A549 (cell line): ENCODE data around the gene BCL7B. TPM values are rescaled to one million over a fixed set of nuclear protein-coding genes. Genes with fewer than 3 reads are reported as not detected.
A peak's percentile ranks its signal among the peaks of the same experiment; 100 is the strongest.
"Not testable (repeated sequence)": the region's sequence is repeated elsewhere in the genome, so short reads cannot be mapped to it uniquely, and the experiment has no call there.

Source experiments
- ATAC-seq, 2 experiments: fragments of 200-7000 bp in 1 of 2; fragments of >200 bp in 1 of 2; cut with Nextera tagmentation in 1 of 2; cut with Tn5 transposase in 1 of 2; 3 replicates each; pipeline versions ENCODE4 v1.8.0 to v1.9.1; 2018 to 2020; ENCODE audit warnings: mild to moderate bottlenecking in 1 of 2, moderate library complexity in 1 of 2
- CTCF ChIA-PET: fragments of 300-600 bp; sonication (Branson Sonifier 250); formaldehyde crosslinking; extraction: SDS; loops from one replicate; lab custom pipeline; 2021; ENCODE audit warnings: antibody characterized with exemption, inconsistent platforms; lab: Yijun Ruan, JAX
- POLR2A ChIA-PET: fragments of 350-600 bp; formaldehyde crosslinking; extraction: SDS; loops from one replicate; lab custom pipeline; 2021; ENCODE audit warnings: antibody characterized with exemption, inconsistent platforms; lab: Yijun Ruan, JAX
- DNase-seq, 2 experiments: peaks; one replicate each; pipeline versions ENCODE4 v3.0.0 to v3.0.0-alpha.2; 2011 to 2016; ENCODE audit warnings: low read depth in 1 of 2, low spot score in 1 of 2
- FAIRE-seq: peaks from 2 replicates; lab custom pipeline; 2011; peaks lifted over from hg19 to GRCh38; lab: Jason Lieb, UNC
- H3K27ac ChIP-seq, 2 experiments: fragments of >200 bp; sonication (Bioruptor Twin); formaldehyde crosslinking; 3 replicates each; pipeline ENCODE4 v1.5.1; 2016 to 2017
- H3K4me1 ChIP-seq: fragments of >200 bp; sonication (Bioruptor Twin); formaldehyde crosslinking; 3 replicates; pipeline ENCODE4 v1.6.1; 2016
- H3K4me2 ChIP-seq: fragments of >200 bp; sonication (Bioruptor Twin); formaldehyde crosslinking; 3 replicates; pipeline ENCODE4 v1.6.1; 2016
- H3K4me3 ChIP-seq: fragments of >200 bp; sonication (Bioruptor Twin); formaldehyde crosslinking; 3 replicates; pipeline ENCODE4 v1.5.1; 2016
- H3K9me3 ChIP-seq: fragments of >200 bp; sonication (Bioruptor Twin); formaldehyde crosslinking; 3 replicates; pipeline ENCODE4 v1.6.1; 2016
- CBX2 ChIP-seq: fragments of 200-600 bp; sonication (generic); IDR thresholded peaks from 2 replicates; pipeline ENCODE4 v1.6.1; 2016; ENCODE audit warnings: low read depth, mild to moderate bottlenecking, borderline replicate concordance
- CBX8 ChIP-seq: fragments of 200-600 bp; sonication (generic); IDR thresholded peaks from 2 replicates; pipeline ENCODE4 v1.6.1; 2016
- CEBPB ChIP-seq, 2 experiments: fragments of >200 bp in 1 of 2; sonication (Bioruptor Twin) in 1 of 2; formaldehyde crosslinking in 1 of 2; IDR thresholded peaks; 2 replicates each; pipeline ENCODE4 v1.6.1; 2012 to 2016
- CHD2 ChIP-seq: fragments of 150-350 bp; IDR thresholded peaks from 2 replicates; pipeline ENCODE4 v1.6.1; 2014; ENCODE audit warnings: low read length; ENCODE audit not compliant: partially characterized antibody
- CHD4 ChIP-seq: fragments of 200-600 bp; sonication (generic); IDR thresholded peaks from 2 replicates; pipeline ENCODE4 v1.6.1; 2016; ENCODE audit warnings: antibody characterized with exemption, mild to moderate bottlenecking, borderline replicate concordance
- EHF ChIP-seq: fragments of 250-450 bp; sonication (Bioruptor Pico); IDR thresholded peaks from 2 replicates; pipeline ENCODE4 v1.5.0; 2020; ENCODE audit warnings: mild to moderate bottlenecking
- ESRRA ChIP-seq: fragments of 150-350 bp; IDR thresholded peaks from 2 replicates; pipeline ENCODE4 v1.6.1; 2014; ENCODE audit warnings: mild to moderate bottlenecking, low read length, borderline replicate concordance
- FOSB ChIP-seq: fragments of 250-450 bp; sonication (Bioruptor Pico); IDR thresholded peaks from 2 replicates; pipeline ENCODE4 v1.5.0; 2020; ENCODE audit warnings: mild to moderate bottlenecking, moderate library complexity
- HOXA7 ChIP-seq: fragments of 250-450 bp; sonication (Bioruptor Pico); IDR thresholded peaks from 2 replicates; pipeline ENCODE4 v1.5.0; 2020; ENCODE audit warnings: mild to moderate bottlenecking, moderate library complexity
- HOXB13 ChIP-seq: fragments of 250-450 bp; sonication (Bioruptor Pico); IDR thresholded peaks from 2 replicates; pipeline ENCODE4 v1.5.0; 2020; ENCODE audit warnings: low read depth, mild to moderate bottlenecking, moderate library complexity
- HOXB5 ChIP-seq: fragments of 250-450 bp; sonication (Bioruptor Pico); IDR thresholded peaks from 2 replicates; pipeline ENCODE4 v1.5.0; 2020; ENCODE audit warnings: mild to moderate bottlenecking, moderate library complexity
- JUNB ChIP-seq: fragments of >200 bp; sonication (Bioruptor Twin); formaldehyde crosslinking; IDR thresholded peaks from 2 replicates; pipeline ENCODE4 v1.6.1; 2016
- KDM1A ChIP-seq: fragments of 200-600 bp; sonication (generic); IDR thresholded peaks from 2 replicates; pipeline ENCODE4 v1.6.1; 2016; ENCODE audit warnings: low read depth, mild to moderate bottlenecking
- MAFK ChIP-seq: fragments of 450-650 bp; IDR thresholded peaks from 2 replicates; pipeline ENCODE4 v1.6.1; 2014; ENCODE audit not compliant: partially characterized antibody
- NPAS2 ChIP-seq: fragments of 250-450 bp; sonication (Bioruptor Pico); IDR thresholded peaks from 2 replicates; pipeline ENCODE4 v1.8.0; 2022; ENCODE audit warnings: mild to moderate bottlenecking, moderate library complexity, borderline replicate concordance
- NR3C1 ChIP-seq: fragments of >200 bp; sonication (Bioruptor Twin); formaldehyde crosslinking; IDR thresholded peaks from 3 replicates; pipeline ENCODE4 v1.6.1; 2017
- POLR2A ChIP-seq: IDR thresholded peaks from 2 replicates; pipeline ENCODE4 v1.6.1; 2012; ENCODE audit warnings: mild to moderate bottlenecking, low read length
- RARB ChIP-seq: fragments of 250-450 bp; sonication (Bioruptor Pico); IDR thresholded peaks from 2 replicates; pipeline ENCODE4 v1.8.0; 2021; ENCODE audit warnings: mild to moderate bottlenecking, moderate library complexity
- RNF2 ChIP-seq: fragments of 200-600 bp; sonication (generic); IDR thresholded peaks from 2 replicates; pipeline ENCODE4 v1.6.1; 2016; ENCODE audit warnings: low read depth, mild to moderate bottlenecking, antibody characterized with exemption, moderate library complexity, borderline replicate concordance
- SREBF2 ChIP-seq: fragments of 450-650 bp; IDR thresholded peaks from 2 replicates; pipeline ENCODE4 v1.6.1; 2014; ENCODE audit warnings: mild to moderate bottlenecking, moderate library complexity
- ZC3H11A ChIP-seq: fragments of 450-650 bp; IDR thresholded peaks from 2 replicates; pipeline ENCODE4 v1.6.1; 2014; ENCODE audit warnings: antibody characterized with exemption, mild to moderate bottlenecking
- ZNF302 ChIP-seq: fragments of 250-450 bp; sonication (Bioruptor Pico); IDR thresholded peaks from 2 replicates; pipeline ENCODE4 v1.9.0; 2021; ENCODE audit warnings: inconsistent platforms, mild to moderate bottlenecking, moderate library complexity
- WGBS: methylation state at CpG from one replicate; pipeline ENCODE4 v1.1.6; 2017; ENCODE audit errors: missing lambda C conversion rate; 5-methylcytosine and 5-hydroxymethylcytosine counted together
- polyA plus RNA-seq, 4 experiments: library from polyadenylated mRNA; depleted of rRNA in 3 of 4; stranded (reverse); fragments of >200 nt; fragmentation: RNase III in 1 of 4; extraction: RNeasy Plus Mini Kit Qiagen cat#74134 plus additional on column Dnase treatment in 1 of 4; gene quantifications; 2 replicates in 3 of 4; 3 replicates in 1 of 4; pipeline ENCODE4 v1.2.3, GENCODE V29; 2011 to 2017
- TF ChIP-seq, protein P1 (sequence below): fragments of 250-450 bp; sonication (Bioruptor Pico); IDR thresholded peaks from 2 replicates; pipeline ENCODE4 v1.5.0; 2020; ENCODE audit warnings: low read depth, mild to moderate bottlenecking, moderate library complexity
- TF ChIP-seq, protein P2 (sequence below): IDR thresholded peaks from 2 replicates; pipeline ENCODE4 v1.6.1; 2012; ENCODE audit warnings: low read depth, borderline replicate concordance
- TF ChIP-seq, protein P3 (sequence below): fragments of 450-650 bp; IDR thresholded peaks from 2 replicates; pipeline ENCODE4 v1.6.1; 2014; ENCODE audit warnings: antibody characterized with exemption

BCL7B gene
- polyA plus RNA-seq, 2 of the 4 experiments (the other 2 are of a cell fraction): 52.3 to 62.5 TPM

DNA sequence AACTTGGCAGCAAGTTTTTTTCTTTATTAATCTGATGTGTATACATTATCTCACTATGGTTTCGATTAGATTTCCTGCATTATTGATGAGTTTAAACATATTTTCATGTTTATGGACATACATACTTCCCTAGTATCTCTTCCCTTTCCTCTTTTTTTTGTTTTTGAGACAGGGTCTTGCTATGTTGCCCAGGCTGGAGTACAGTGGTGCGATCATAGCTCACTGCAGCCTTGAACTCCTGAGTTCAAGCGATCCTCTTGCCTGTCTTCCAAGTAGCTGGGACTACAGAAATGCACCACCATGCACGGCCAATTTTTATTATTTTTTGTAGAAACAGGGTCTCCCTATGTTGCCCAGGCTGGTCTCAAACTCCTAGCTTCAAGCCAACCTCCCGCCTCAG lies 54.3 kb downstream of the BCL7B start:
- Histone ChIP-seq H3K9me3 (no peaks in the 10 kb centered on the region), H3K4me3 (no peak overlapping the region), H3K27ac (no peak overlapping the region), H3K4me2 (no peak overlapping the region), H3K4me1 (no peaks in the 10 kb centered on the region)
- 93% methylated on average over 5 of the region's 5 CpGs for WGBS
- DNase-seq: no peak
- FAIRE-seq: no peak
- ATAC-seq: no peak
- POLR2A ChIA-PET: no interaction called here
- no peak for TF ChIP-seq RNF2
- TF ChIP-seq CBX2: no peak
- TF ChIP-seq MAFK: no peak
- TF ChIP-seq CBX8: no peak
- TF ChIP-seq KDM1A: no peak
- CTCF ChIA-PET: interaction anchor here (0.9 kb wide), 1 partner anchor 51 kb away, joined by 4 read pairs; no protein-coding TSS in a partner anchor

DNA sequence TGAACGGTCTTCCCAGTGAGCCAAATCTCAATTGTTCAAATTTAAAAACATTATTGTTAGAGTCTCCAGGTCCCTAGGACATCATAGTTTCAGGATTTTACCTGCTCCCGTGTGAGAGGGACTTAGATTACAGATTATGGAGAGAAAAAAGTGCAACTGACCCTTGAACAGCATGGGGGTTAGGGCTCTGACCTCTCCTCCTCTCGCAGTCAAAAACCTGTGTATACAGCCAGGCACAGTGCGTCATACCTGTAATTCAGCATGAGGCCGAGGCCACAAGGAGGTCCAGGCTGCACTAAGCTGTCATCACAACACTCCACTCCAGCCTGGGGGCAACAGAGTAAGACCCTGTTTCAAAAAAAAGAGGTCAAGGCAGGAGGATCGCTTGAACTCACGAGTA lies 60.9 kb downstream of the BCL7B start:
- Histone ChIP-seq H3K4me1 (no peaks in the 10 kb centered on the region), H3K4me3 (no peak overlapping the region), H3K9me3 (no peaks in the 10 kb centered on the region), H3K27ac (no peak overlapping the region), H3K4me2 (no peak overlapping the region)
- 94% methylated on average over 7 of the region's 7 CpGs for WGBS
- no peak for ATAC-seq
- ChIA-PET POLR2A (no interaction called here), CTCF (interaction anchor here (0.7 to 2.6 kb wide), 2 partner anchors 9 to 45 kb away, joined by 3 to 8 read pairs; no protein-coding TSS in a partner anchor)
- TF ChIP-seq, protein P1, sequence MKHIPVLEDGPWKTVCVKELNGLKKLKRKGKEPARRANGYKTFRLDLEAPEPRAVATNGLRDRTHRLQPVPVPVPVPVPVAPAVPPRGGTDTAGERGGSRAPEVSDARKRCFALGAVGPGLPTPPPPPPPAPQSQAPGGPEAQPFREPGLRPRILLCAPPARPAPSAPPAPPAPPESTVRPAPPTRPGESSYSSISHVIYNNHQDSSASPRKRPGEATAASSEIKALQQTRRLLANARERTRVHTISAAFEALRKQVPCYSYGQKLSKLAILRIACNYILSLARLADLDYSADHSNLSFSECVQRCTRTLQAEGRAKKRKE (CRISPR knock-in tag): no peak
- TF ChIP-seq CEBPB (IDR thresholded peaks at IDR 0.05): no peak
- TF ChIP-seq ESRRA: no peak
- TF ChIP-seq RARB (CRISPR knock-in tag): no peak
- TF ChIP-seq EHF: no peak
- TF ChIP-seq, protein P2, sequence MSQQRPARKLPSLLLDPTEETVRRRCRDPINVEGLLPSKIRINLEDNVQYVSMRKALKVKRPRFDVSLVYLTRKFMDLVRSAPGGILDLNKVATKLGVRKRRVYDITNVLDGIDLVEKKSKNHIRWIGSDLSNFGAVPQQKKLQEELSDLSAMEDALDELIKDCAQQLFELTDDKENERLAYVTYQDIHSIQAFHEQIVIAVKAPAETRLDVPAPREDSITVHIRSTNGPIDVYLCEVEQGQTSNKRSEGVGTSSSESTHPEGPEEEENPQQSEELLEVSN: no peak
- TF ChIP-seq MAFK: no peak
- TF ChIP-seq RNF2: no peak
- TF ChIP-seq POLR2A: no peak
- TF ChIP-seq, protein P3, sequence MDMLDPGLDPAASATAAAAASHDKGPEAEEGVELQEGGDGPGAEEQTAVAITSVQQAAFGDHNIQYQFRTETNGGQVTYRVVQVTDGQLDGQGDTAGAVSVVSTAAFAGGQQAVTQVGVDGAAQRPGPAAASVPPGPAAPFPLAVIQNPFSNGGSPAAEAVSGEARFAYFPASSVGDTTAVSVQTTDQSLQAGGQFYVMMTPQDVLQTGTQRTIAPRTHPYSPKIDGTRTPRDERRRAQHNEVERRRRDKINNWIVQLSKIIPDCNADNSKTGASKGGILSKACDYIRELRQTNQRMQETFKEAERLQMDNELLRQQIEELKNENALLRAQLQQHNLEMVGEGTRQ: no peak
- TF ChIP-seq CHD4: no peak
- no peak for TF ChIP-seq HOXB5 (CRISPR knock-in tag)
- no peak for TF ChIP-seq FOSB
- TF ChIP-seq NR3C1: no peak
- no peak for FAIRE-seq
- DNase-seq: no peak

DNA sequence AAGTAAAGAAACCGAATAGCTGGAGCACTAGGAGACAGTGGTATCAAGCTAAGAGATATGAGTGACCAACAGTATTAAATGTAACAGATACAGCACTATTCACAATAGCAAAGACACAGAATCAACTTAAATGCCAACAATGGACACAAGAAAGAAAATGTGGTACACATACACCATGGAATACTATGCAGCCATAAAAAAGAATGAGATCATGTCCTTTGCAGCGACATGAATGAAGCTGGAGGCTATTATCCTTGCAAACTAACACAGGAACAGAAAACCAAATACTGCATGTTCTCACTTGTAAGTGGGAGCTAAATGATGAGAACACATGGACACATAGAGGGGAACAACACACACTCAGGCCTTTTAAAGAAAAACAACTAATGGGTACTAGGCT lies 62.0 kb downstream of the BCL7B start:
- ATAC-seq, H3K4me3 ChIP-seq, H3K4me2 ChIP-seq, POLR2A ChIA-PET, DNase-seq, H3K4me1 ChIP-seq, H3K9me3 ChIP-seq: not testable (repeated sequence)
- CTCF ChIA-PET: interaction anchor here (0.6 kb wide), 1 partner anchor 244 kb away, joined by 3 read pairs; no protein-coding TSS in a partner anchor
- WGBS: 99% methylated on average over 2 of the region's 2 CpGs
- TF ChIP-seq KDM1A: peak; percentile 45; the same call in 1 of the 2 replicates
- TF ChIP-seq, all 56 proteins: peak for 1; not testable (repeated sequence) for 55
- FAIRE-seq, H3K27ac ChIP-seq: not testable (repeated sequence)

DNA sequence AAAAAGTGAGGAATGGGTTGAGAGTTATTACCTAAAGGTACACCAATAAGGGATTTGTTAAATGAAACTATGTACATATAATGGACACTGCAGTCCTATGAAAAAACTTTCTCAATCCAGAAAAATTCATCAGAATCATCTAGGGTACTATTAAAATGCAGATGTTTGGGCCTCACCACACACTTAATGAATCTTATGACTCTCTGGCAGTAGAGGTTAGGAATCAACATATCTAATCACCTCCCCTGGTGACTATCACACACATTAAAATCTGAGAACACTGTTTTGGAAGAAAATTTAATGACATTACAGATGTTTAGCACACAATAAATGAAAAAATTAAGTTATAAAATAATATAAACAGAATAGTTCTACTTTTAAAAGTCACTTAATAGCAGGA lies 67.5 kb downstream of the BCL7B start:
- no peaks in the 10 kb centered on the region for H3K9me3 ChIP-seq
- H3K4me2 ChIP-seq: no peak overlapping the region
- POLR2A ChIA-PET: interaction anchor here (0.7 kb wide), 1 partner anchor 31 kb away, joined by 3 read pairs; no protein-coding TSS in a partner anchor
- H3K27ac ChIP-seq: no peak overlapping the region
- H3K4me1 ChIP-seq: no peaks in the 10 kb centered on the region
- ATAC-seq (no peak), FAIRE-seq (no peak), DNase-seq (no peak)
- TF ChIP-seq CHD2 (no peak), NPAS2 (CRISPR knock-in tag) (no peak), MAFK (no peak), POLR2A (no peak), SREBF2 (no peak), JUNB (no peak), HOXB13 (CRISPR knock-in tag) (no peak), ZNF302 (CRISPR knock-in tag) (no peak), HOXA7 (no peak), ZC3H11A (no peak), RARB (CRISPR knock-in tag) (no peak), HOXB5 (CRISPR knock-in tag) (no peak), NR3C1 (no peak)
- H3K4me3 ChIP-seq: no peak overlapping the region
- CTCF ChIA-PET: interaction anchor here (0.6 kb wide), 1 partner anchor 989 kb away, joined by 6 read pairs; no protein-coding TSS in a partner anchor
